ENCODE results near the gene VTI1A. TPM values are rescaled to one million over a fixed set of nuclear protein-coding genes. Genes with fewer than 3 reads are reported as not detected.

Gene VTI1A
- total RNA-seq, 1 experiment from 2014 or later: 28.6 TPM

DNA sequence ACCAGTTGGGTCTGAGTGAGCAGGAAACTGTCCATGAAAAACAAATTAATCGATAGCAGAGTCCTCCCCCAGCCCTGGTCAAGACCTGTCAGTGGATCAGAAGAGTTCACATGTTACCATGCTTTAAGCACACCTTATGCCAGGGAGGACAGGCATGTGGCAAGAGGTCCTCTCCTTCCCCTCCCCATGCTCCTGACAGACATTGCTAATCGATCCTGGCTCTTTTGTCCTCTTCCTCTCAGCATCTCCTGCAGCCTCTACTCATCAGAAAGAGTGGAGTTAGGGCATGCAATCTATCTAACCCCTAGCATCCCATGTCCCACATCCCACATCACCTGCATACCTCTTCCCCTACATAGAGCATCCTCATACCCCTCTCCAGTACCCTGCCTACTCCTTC is 385.9 kb downstream of the VTI1A start:
- Mint-ChIP-seq H3K9me3 (ENCODE audit: low read depth, unreplicated experiment) (no peaks in the 10 kb centered on the region), H3K4me3 (ENCODE audit: low read depth, unreplicated experiment) (no peak overlapping the region), H3K4me1 (ENCODE audit: low read depth, unreplicated experiment) (peaks cover 21% of the 10 kb centered on the region), H3K27ac (ENCODE audit: unreplicated experiment) (no peak overlapping the region), H3K27me3 (ENCODE audit: unreplicated experiment) (no peaks in the 10 kb centered on the region), H3K36me3 (ENCODE audit: insufficient read depth, unreplicated experiment) (peaks cover 4% of the 10 kb centered on the region)
- intact Hi-C loops (cut with micrococcal nuclease; ENCODE audit: unreplicated experiment): no loop called here
- no TSS peak for BruUV-seq (replicated peaks)
- no peak for DNase-seq
- TF ChIP-seq, protein P1, sequence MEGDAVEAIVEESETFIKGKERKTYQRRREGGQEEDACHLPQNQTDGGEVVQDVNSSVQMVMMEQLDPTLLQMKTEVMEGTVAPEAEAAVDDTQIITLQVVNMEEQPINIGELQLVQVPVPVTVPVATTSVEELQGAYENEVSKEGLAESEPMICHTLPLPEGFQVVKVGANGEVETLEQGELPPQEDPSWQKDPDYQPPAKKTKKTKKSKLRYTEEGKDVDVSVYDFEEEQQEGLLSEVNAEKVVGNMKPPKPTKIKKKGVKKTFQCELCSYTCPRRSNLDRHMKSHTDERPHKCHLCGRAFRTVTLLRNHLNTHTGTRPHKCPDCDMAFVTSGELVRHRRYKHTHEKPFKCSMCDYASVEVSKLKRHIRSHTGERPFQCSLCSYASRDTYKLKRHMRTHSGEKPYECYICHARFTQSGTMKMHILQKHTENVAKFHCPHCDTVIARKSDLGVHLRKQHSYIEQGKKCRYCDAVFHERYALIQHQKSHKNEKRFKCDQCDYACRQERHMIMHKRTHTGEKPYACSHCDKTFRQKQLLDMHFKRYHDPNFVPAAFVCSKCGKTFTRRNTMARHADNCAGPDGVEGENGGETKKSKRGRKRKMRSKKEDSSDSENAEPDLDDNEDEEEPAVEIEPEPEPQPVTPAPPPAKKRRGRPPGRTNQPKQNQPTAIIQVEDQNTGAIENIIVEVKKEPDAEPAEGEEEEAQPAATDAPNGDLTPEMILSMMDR (IDR thresholded peaks at IDR 0.05; ENCODE audit: unreplicated experiment): no peak
- CTCF ChIA-PET: no interaction called here

DNA sequence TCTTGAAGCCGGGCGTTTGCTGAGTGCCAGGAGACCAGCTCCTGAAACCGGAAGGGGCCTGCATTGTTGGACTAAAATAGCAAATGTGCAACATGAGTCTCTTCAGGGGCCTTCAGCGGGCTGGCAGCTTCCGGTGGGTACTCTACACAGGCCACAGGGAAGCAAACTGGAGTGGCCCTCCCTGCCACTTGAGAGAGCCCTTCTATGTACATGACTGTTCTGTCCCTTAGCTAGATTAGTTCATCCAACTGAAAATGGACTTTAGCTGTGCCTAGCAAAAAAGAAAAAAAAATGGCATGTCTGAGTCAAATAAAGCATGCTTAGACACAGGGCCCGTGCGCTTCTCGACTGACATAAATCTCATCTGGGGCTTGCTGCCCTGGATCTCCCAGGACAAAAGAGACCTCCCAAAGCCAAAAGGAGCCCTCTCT is 387.8 kb downstream of the VTI1A start:
- CTCF ChIA-PET: no interaction called here
- intact Hi-C loops (cut with micrococcal nuclease; ENCODE audit: unreplicated experiment): no loop called here
- no TSS peak for BruUV-seq (replicated peaks)

DNA sequence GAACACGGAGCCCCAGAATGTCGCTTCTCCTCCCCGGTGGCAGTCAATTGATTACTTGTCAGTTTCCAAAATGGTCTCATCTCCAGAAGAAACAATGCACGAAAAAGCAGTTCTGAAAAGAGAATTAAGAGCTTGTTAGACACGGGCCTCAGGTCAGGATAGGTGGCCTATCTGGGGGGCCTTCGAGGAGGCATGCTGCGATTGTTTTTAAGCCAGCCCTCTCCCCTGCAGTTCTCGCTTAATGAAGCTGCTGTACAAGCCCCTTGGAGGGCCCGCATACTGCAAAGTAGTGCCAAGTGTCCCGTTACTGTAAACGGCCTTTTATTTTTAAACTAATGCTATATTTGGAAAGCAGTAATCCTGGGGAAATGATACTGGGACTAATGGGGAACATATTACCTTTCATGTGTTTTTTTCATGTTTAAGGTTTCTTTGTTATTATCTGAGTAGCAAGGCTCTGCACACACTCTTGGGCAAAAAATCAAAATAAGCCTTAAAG is 388.3 kb downstream of the VTI1A start:
- TF ChIP-seq, protein P1 (IDR thresholded peaks at IDR 0.05; ENCODE audit: unreplicated experiment): no peak
- peaks cover 21% of the 10 kb centered on the region for H3K4me1 Mint-ChIP-seq (ENCODE audit: low read depth, unreplicated experiment)
- no peak overlapping the region for H3K27ac Mint-ChIP-seq (ENCODE audit: unreplicated experiment)
- peaks cover 4% of the 10 kb centered on the region for H3K36me3 Mint-ChIP-seq (ENCODE audit: insufficient read depth, unreplicated experiment)
- CTCF ChIA-PET: no interaction called here
- DNase-seq: no peak
- intact Hi-C loops (cut with micrococcal nuclease; ENCODE audit: unreplicated experiment): no loop called here
- no peak overlapping the region for H3K4me3 Mint-ChIP-seq (ENCODE audit: low read depth, unreplicated experiment)
- no peaks in the 10 kb centered on the region for H3K9me3 Mint-ChIP-seq (ENCODE audit: low read depth, unreplicated experiment)
- BruUV-seq (replicated peaks): no TSS peak
- no peaks in the 10 kb centered on the region for H3K27me3 Mint-ChIP-seq (ENCODE audit: unreplicated experiment)

More for the DNA sequence above, 387.8 kb downstream of the VTI1A start:
- Mint-ChIP-seq H3K9me3 (ENCODE audit: low read depth, unreplicated experiment) (no peaks in the 10 kb centered on the region), H3K27me3 (ENCODE audit: unreplicated experiment) (no peaks in the 10 kb centered on the region), H3K36me3 (ENCODE audit: insufficient read depth, unreplicated experiment) (peaks cover 4% of the 10 kb centered on the region), H3K27ac (ENCODE audit: unreplicated experiment) (no peak overlapping the region), H3K4me1 (ENCODE audit: low read depth, unreplicated experiment) (peaks cover 21% of the 10 kb centered on the region), H3K4me3 (ENCODE audit: low read depth, unreplicated experiment) (no peak overlapping the region)
- DNase-seq: no peak
- TF ChIP-seq, protein P1 (IDR thresholded peaks at IDR 0.05; ENCODE audit: unreplicated experiment): no peak

DNA sequence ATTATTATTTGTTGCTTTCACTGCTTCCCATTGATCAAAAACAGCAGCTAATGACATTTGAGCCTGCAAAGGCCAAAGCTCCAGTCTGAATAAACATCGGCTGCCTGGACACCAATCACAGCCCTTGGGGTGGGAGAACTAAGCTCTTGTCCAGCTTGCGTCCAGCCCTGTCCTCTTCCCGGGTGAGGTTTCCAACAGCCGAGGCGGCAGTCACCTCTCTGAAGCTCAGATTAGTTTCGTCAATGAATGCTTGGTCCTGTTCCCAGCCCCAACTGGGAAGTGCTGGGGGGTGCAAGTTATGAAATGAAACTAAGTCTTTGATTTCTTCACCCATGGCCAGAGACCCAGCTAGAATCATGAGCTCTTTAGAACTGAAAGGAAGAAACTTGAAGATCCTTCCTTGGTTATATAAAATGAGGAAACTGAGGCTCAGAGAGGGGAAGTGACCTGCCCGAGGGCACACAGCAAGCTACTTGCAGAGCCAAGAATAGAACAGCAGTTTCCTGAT is 389.0 kb downstream of the VTI1A start:
- CTCF ChIA-PET: no interaction called here
- TF ChIP-seq, protein P1 (IDR thresholded peaks at IDR 0.05; ENCODE audit: unreplicated experiment): no peak
- no TSS peak for BruUV-seq (replicated peaks)

More for the DNA sequence above, 389.0 kb downstream of the VTI1A start:
- no peak overlapping the region for H3K27ac Mint-ChIP-seq (ENCODE audit: unreplicated experiment)
- H3K27me3 Mint-ChIP-seq (ENCODE audit: unreplicated experiment): no peaks in the 10 kb centered on the region
- H3K4me1 Mint-ChIP-seq (ENCODE audit: low read depth, unreplicated experiment): peaks cover 21% of the 10 kb centered on the region
- H3K4me3 Mint-ChIP-seq (ENCODE audit: low read depth, unreplicated experiment): no peak overlapping the region
- peaks cover 4% of the 10 kb centered on the region for H3K36me3 Mint-ChIP-seq (ENCODE audit: insufficient read depth, unreplicated experiment)
- no peak for DNase-seq
- no peaks in the 10 kb centered on the region for H3K9me3 Mint-ChIP-seq (ENCODE audit: low read depth, unreplicated experiment)
- intact Hi-C loops (cut with micrococcal nuclease; ENCODE audit: unreplicated experiment): no loop called here

All from Calu3 (cell line).